K562 (cell line): ENCODE measurements around the gene FTO. TPM values are rescaled to one million over a fixed set of nuclear protein-coding genes. Genes with fewer than 3 reads are reported as not detected.

ENCODE experiments used
- ATAC-seq: fragments of 200-7000 bp; cut with Tn5 transposase; 3 replicates; pipeline ENCODE4 v1.9.1; 2020; ENCODE audit warnings: moderate library complexity
- BruUV-seq: library from RNA; stranded (reverse); fragments of 400-500 nt; replicated peaks from 2 replicates; lab custom pipeline; 2021; lab: Mats Ljungman, UMichigan
- CTCF ChIA-PET: fragments of 300-600 bp; formaldehyde crosslinking; extraction: SDS; loops from one replicate; lab custom pipeline; 2021; ENCODE audit warnings: low intra/inter-chr PET ratio; lab: Yijun Ruan, JAX
- POLR2A ChIA-PET: fragments of 300-600, 350-650 bp; sonication (Branson Sonifier 250); formaldehyde crosslinking; extraction: SDS; loops from one replicate; lab custom pipeline; 2021; ENCODE audit warnings: antibody characterized with exemption, inconsistent platforms; lab: Yijun Ruan, JAX
- DNase-seq, 4 experiments: peaks; one replicate each; pipeline versions ENCODE4 v3.0.0 to v3.0.0-alpha.2; 2011 to 2018; ENCODE audit warnings: low spot score in 3 of 4, mixed read lengths in 3 of 4; ENCODE audit errors: extremely low read depth in 1 of 4
- FAIRE-seq: peaks from 2 replicates; lab custom pipeline; 2011; peaks lifted over from hg19 to GRCh38; lab: Jason Lieb, UNC
- H2AFZ ChIP-seq: 2 replicates; pipeline ENCODE4 v1.6.0; 2011; ENCODE audit warnings: low read depth, low read length, control low read depth, inconsistent platforms
- H3K27ac ChIP-seq: fragments of 200-600 bp; 3 replicates; pipeline ENCODE4 v1.8.0; 2011; ENCODE audit warnings: low read depth, mild to moderate bottlenecking, control low read depth, inconsistent platforms, low read length, moderate library complexity, mixed read lengths; ENCODE audit errors: extremely low read depth
- H3K27me3 ChIP-seq, 2 experiments: fragments of 300-600 bp in 1 of 2; 2 replicates in 1 of 2; 3 replicates in 1 of 2; pipeline versions ENCODE4 v1.6.0 to v1.8.0; 2011; ENCODE audit warnings: inconsistent platforms in 2 of 2, low read length in 2 of 2, mild to moderate bottlenecking in 1 of 2, mixed read lengths in 1 of 2, moderate library complexity in 1 of 2; ENCODE audit not compliant: control insufficient read depth in 2 of 2, insufficient read depth in 2 of 2
- H3K36me3 ChIP-seq: fragments of 300-600 bp; 3 replicates; pipeline ENCODE4 v1.8.0; 2011; ENCODE audit warnings: mild to moderate bottlenecking, low read length, inconsistent platforms; ENCODE audit not compliant: control insufficient read depth, insufficient read depth
- H3K4me1 ChIP-seq, 2 experiments: fragments of 200-600 bp in 1 of 2; replicated peaks in 1 of 2; 2 replicates in 1 of 2; 3 replicates in 1 of 2; pipeline versions ENCODE4 v1.5.1 to v1.8.0; 2011; ENCODE audit warnings: inconsistent platforms in 2 of 2, low read length in 2 of 2, mild to moderate bottlenecking in 1 of 2, mixed read lengths in 1 of 2, moderate library complexity in 1 of 2; ENCODE audit not compliant: control insufficient read depth in 2 of 2, insufficient read depth in 2 of 2
- H3K4me2 ChIP-seq: 2 replicates; pipeline ENCODE4 v1.6.1; 2011; ENCODE audit warnings: low read length, control low read depth, inconsistent platforms, mixed read lengths; ENCODE audit not compliant: insufficient read depth
- H3K4me3 ChIP-seq: fragments of 200-600 bp; sonication (generic), shearing (Covaris generic); 2 replicates; pipeline ENCODE4 v1.5.1; 2016; ENCODE audit warnings: control low read depth, inconsistent platforms
- H3K79me2 ChIP-seq: fragments of 200-600 bp; 3 replicates; pipeline ENCODE4 v1.8.0; 2011; ENCODE audit warnings: low read length, inconsistent platforms; ENCODE audit not compliant: control insufficient read depth, insufficient read depth
- H3K9ac ChIP-seq, 2 experiments: 2 replicates each; pipeline versions ENCODE4 v1.6.0 to v1.6.1; 2011; ENCODE audit warnings: low read depth in 2 of 2, low read length in 2 of 2, control low read depth in 1 of 2, inconsistent platforms in 1 of 2, mild to moderate bottlenecking in 1 of 2, mixed read lengths in 1 of 2; ENCODE audit not compliant: insufficient read depth in 1 of 2
- H3K9me1 ChIP-seq: one replicate; pipeline ENCODE4 v1.6.0; 2011; ENCODE audit warnings: inconsistent platforms, mild to moderate bottlenecking, low read length, moderate library complexity; ENCODE audit not compliant: control insufficient read depth, insufficient read depth
- H3K9me3 ChIP-seq: replicated peaks from 2 replicates; pipeline ENCODE4 v1.5.1; 2011; ENCODE audit warnings: low read depth, low read length, inconsistent platforms; ENCODE audit not compliant: control insufficient read depth, insufficient read depth
- H4K20me1 ChIP-seq: replicated peaks from 2 replicates; pipeline ENCODE4 v1.6.1; 2011; ENCODE audit warnings: low read length, inconsistent platforms, mixed read lengths; ENCODE audit not compliant: control insufficient read depth, insufficient read depth
- CBFA2T2 ChIP-seq: fragments of 450-650 bp; conservative IDR thresholded peaks from 2 replicates; pipeline ENCODE4 v1.6.1; 2017; ENCODE audit warnings: mild to moderate bottlenecking
- POU5F1 ChIP-seq: fragments of 150-350 bp; IDR thresholded peaks from 2 replicates; pipeline ENCODE4 v1.6.1; 2014; ENCODE audit warnings: borderline replicate concordance, low read length, low read depth, mild to moderate bottlenecking; ENCODE audit not compliant: partially characterized antibody
- RBM39 ChIP-seq: fragments of 200-400 bp; formaldehyde crosslinking; optimal IDR thresholded peaks from 2 replicates; pipeline ENCODE3; 2018; ENCODE audit warnings: low read depth, low read length
- YY1 ChIP-seq, 3 experiments: IDR thresholded peaks; 2 replicates each; pipeline ENCODE4 v1.6.1; 2011; ENCODE audit warnings: low read length in 2 of 3, mild to moderate bottlenecking in 2 of 3, moderate library complexity in 2 of 3, borderline replicate concordance in 1 of 3, control low read depth in 1 of 3, low read depth in 1 of 3; ENCODE audit not compliant: insufficient read depth in 3 of 3, insufficient replicate concordance in 2 of 3, control insufficient read depth in 1 of 3, insufficient read length in 1 of 3; ENCODE audit errors: extremely low read depth in 1 of 3
- ZBTB40 ChIP-seq, 2 experiments: fragments of 450-650 bp in 1 of 2; sonication (generic) in 1 of 2; formaldehyde crosslinking in 1 of 2; IDR thresholded peaks; 2 replicates each; pipeline versions ENCODE4 v1.7.1 to v1.9.0; 2016 to 2022; ENCODE audit warnings: inconsistent platforms in 1 of 2, mild to moderate bottlenecking in 1 of 2, missing genetic modification reagents in 1 of 2
- ZNF436 ChIP-seq: fragments of 250-450, 450-650 bp; sonication (Bioruptor Pico); formaldehyde crosslinking; IDR thresholded peaks from 2 replicates; pipeline ENCODE4 v1.7.0; 2020; ENCODE audit warnings: mild to moderate bottlenecking
- ZNF584 ChIP-seq: fragments of 200-800 bp; sonication (Bioruptor generic); IDR thresholded peaks from 2 replicates; pipeline ENCODE4 v1.6.1; 2016; ENCODE audit warnings: low read depth, mild to moderate bottlenecking, missing genetic modification characterization, missing compliant biosample characterization
- WGBS: fragments of 100-300 bp; shearing (Covaris generic); methylation state at CpG from one replicate; pipeline ENCODE4 v1.1.6; 2016; ENCODE audit warnings: low coverage, mixed read lengths; ENCODE audit not compliant: insufficient coverage; ENCODE audit errors: missing lambda C conversion rate; 5-methylcytosine and 5-hydroxymethylcytosine counted together
- in situ Hi-C: fragments of 300-500 bp; cut with MboI; formaldehyde crosslinking; loops from 4 replicates; pipeline ENCODE4 v1.15.0; 2018; ENCODE audit warnings: inconsistent platforms, mixed read lengths
- intact Hi-C: fragments of 100-400 bp; cut with micrococcal nuclease; formaldehyde crosslinking; loops from 2 replicates; pipeline ENCODE4 v1.14.2; 2022
- polyA plus RNA-seq, 8 experiments: library from polyadenylated mRNA; depleted of rRNA in 4 of 8; stranded (reverse) in 5 of 8; unstranded in 3 of 8; fragments of >200 nt; fragmentation: Nextera tagmentation in 2 of 8; fragmentation: Illumina TruSeq in 1 of 8; extraction: Ambion mirVana in 2 of 8; extraction: Trizol in 1 of 8; gene quantifications; 2 replicates each; pipeline versions ENCODE4 v1.2.1 to v1.2.3, GENCODE V29; 2011 to 2014; ENCODE audit warnings: inconsistent platforms in 1 of 8, missing spikeins in 1 of 8
- total RNA-seq, 7 experiments: library from RNA; depleted of rRNA in 6 of 7; stranded (reverse); fragments of >200 nt in 6 of 7; fragmentation: Illumina TruSeq in 2 of 7; extraction: Trizol in 2 of 7; gene quantifications; 2 replicates each; pipeline versions ENCODE4 v1.2.1 to v1.2.3, GENCODE V29; 2011 to 2021; ENCODE audit warnings: low replicate concordance in 1 of 7
- TF ChIP-seq, protein P1 (sequence below): sonication (generic); formaldehyde crosslinking; IDR thresholded peaks from 2 replicates; pipeline ENCODE4 v1.8.1; 2023; ENCODE audit warnings: mild to moderate bottlenecking, missing genetic modification reagents, moderate library complexity

Gene FTO
- total and polyA plus RNA-seq, 9 of the 15 experiments (the other 6 are each of a cell fraction or from before 2014, with no cell fraction given), result 11.3 to 27.7 (median 25.5) TPM

DNA sequence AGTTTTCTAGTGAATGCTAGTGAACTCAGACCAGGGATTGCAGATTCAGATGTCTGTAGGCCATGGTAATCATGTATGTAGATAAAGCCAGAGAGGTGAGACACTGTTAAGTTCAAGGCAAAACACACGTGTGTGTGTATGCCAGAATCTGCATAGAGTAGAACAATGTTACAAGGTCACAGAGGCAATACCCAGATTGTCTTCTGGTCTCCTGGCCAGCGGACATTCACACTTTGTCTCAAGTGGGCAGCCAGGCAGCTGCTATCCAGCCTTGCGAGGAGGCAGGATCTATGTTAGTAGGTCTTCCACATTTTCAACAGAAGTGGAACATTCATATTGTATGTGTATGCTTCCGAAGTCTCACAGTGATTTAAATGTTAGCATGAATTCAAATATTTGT is 244.4 kb downstream of the FTO start (continued):
- TF ChIP-seq POU5F1, result no peak
- no peak for TF ChIP-seq ZNF436
- TF ChIP-seq ZNF584 (CRISPR knock-in tag), result no peak
- TF ChIP-seq CBFA2T2, result no peak

- ATAC-seq, result no peak
- no peaks in the 10 kb centered on the region for H3K4me1 ChIP-seq
- no peak overlapping the region for H3K4me3 ChIP-seq
- in situ Hi-C loops, result loop anchor here (25.0 kb wide), 1 partner anchor 1063 kb away; no protein-coding TSS in a partner anchor
- H3K9me1 ChIP-seq, result no peaks in the 10 kb centered on the region
- CTCF ChIA-PET, result no interaction called here
- H4K20me1 ChIP-seq, result no peaks in the 10 kb centered on the region; the same call in 1 of the 2 replicates
- POLR2A ChIA-PET, result no interaction called here
- H3K79me2 ChIP-seq, result no peaks in the 10 kb centered on the region
- no peak overlapping the region for H2AFZ ChIP-seq
- FAIRE-seq, result no peak
- intact Hi-C loops, result no loop called here
- H3K9ac ChIP-seq, result no peak overlapping the region
- H3K4me2 ChIP-seq, result no peak overlapping the region
- no peaks in the 10 kb centered on the region for H3K9me3 ChIP-seq
- DNase-seq, result no peak
- no peaks in the 10 kb centered on the region for H3K36me3 ChIP-seq
- WGBS, result 81% methylated on average over 3 of the region's 3 CpGs
- no peaks in the 10 kb centered on the region for H3K27me3 ChIP-seq
- no TSS peak for BruUV-seq
- no peak overlapping the region for H3K27ac ChIP-seq
- no peak for TF ChIP-seq YY1 (IDR thresholded peaks at IDR 0.05; ENCODE audit: borderline replicate concordance in 1 of 3, control insufficient read depth in 1 of 3, extremely low read depth in 1 of 3, insufficient read depth in 3 of 3, insufficient read length in 1 of 3, insufficient replicate concordance in 2 of 3, low read depth in 1 of 3, low read length in 2 of 3)
- TF ChIP-seq, protein P1, sequence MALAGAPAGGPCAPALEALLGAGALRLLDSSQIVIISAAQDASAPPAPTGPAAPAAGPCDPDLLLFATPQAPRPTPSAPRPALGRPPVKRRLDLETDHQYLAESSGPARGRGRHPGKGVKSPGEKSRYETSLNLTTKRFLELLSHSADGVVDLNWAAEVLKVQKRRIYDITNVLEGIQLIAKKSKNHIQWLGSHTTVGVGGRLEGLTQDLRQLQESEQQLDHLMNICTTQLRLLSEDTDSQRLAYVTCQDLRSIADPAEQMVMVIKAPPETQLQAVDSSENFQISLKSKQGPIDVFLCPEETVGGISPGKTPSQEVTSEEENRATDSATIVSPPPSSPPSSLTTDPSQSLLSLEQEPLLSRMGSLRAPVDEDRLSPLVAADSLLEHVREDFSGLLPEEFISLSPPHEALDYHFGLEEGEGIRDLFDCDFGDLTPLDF (CRISPR knock-in tag), result no peak
- TF ChIP-seq RBM39, result no peak
- TF ChIP-seq ZBTB40 (IDR thresholded peaks at IDR 0.05), result no peak
- no peak for TF ChIP-seq ZBTB40 (CRISPR knock-in tag; IDR thresholded peaks at IDR 0.05)
These were observed 244.9 kb downstream of the FTO start for GRCh38 chr16:53948734-53949430.
